Ishikawa (cell line): ENCODE results near the gene OXLD1.

ENCODE experiments used
- CEBPB ChIP-seq: IDR thresholded peaks from 2 replicates; pipeline ENCODE4 v1.6.1; 2012
- RAD21 ChIP-seq: IDR thresholded peaks from 2 replicates; pipeline ENCODE4 v1.6.1; 2012; ENCODE audit warnings: low read depth
- TAF1 ChIP-seq: IDR thresholded peaks from 2 replicates; pipeline ENCODE4 v1.6.1; 2012; ENCODE audit warnings: low read depth, mild to moderate bottlenecking
- YY1 ChIP-seq: IDR thresholded peaks from 2 replicates; pipeline ENCODE4 v1.6.1; 2012; ENCODE audit warnings: low read depth

GRCh38 chr17:81676906-81677305 is 10.5 kb upstream of the OXLD1 start:
- TF ChIP-seq CEBPB, result no peak
- TF ChIP-seq RAD21, result no peak
- TF ChIP-seq TAF1, result no peak
- no peak for TF ChIP-seq YY1
